NCI-H2029 (cell line): ENCODE data around the gene ACTR8.

Experiments
- DNase-seq: peaks from one replicate; lab custom pipeline; 2025; lab: John Stamatoyannopoulos, UW

ACTR8 gene

DNA sequence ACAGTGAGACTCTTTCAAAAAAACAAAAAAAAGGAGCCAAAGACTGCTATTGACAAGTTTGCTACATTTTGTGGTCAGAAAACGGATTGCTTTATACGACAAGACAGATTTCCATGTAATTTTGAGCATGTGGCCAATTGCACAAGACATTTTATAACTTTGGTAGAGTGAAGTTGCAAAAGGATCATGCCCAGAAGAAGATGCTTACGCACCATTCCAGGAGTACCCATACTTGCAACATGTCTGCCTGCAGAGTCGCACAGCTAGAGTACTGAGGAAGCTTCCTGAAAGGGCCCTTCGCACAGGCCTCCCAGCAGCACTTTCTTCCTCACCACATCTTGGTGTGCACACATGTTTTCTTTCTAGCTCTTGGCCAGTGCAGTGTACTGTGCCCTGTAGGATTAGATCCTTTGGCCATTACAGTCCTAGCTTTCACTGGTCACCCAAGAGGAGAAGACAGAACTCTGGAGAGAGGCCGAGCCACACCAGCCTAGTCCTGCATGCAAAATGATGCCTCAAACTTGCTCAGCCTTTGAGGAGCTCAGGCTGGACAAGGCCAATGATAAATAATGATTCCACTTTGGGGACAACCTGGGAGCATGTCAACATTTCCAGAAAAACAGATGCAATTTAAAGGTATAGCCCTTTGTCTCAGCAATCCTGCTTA lies 47.4 kb downstream of the ACTR8 start:
- no peak for DNase-seq

DNA sequence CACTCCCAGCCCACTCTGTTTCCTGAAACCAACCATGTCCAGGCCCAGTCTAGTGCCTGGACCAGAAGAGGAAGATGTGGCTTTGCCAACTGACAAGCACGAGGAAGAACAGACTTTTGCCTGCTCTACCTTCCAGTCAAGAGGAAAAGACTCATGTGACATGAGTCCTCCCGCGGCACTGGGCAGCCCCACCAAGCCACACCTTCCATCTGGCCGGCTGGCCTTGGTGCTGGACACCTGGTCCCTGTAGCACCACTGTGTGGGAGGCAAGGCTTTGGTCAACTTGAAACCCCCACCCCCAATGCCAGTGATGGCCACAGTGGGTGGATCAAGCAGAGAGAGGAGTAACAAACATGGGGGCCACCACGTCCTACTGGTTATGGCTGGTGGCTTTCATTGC lies 48.3 kb downstream of the ACTR8 start:
- DNase-seq: no peak

DNA sequence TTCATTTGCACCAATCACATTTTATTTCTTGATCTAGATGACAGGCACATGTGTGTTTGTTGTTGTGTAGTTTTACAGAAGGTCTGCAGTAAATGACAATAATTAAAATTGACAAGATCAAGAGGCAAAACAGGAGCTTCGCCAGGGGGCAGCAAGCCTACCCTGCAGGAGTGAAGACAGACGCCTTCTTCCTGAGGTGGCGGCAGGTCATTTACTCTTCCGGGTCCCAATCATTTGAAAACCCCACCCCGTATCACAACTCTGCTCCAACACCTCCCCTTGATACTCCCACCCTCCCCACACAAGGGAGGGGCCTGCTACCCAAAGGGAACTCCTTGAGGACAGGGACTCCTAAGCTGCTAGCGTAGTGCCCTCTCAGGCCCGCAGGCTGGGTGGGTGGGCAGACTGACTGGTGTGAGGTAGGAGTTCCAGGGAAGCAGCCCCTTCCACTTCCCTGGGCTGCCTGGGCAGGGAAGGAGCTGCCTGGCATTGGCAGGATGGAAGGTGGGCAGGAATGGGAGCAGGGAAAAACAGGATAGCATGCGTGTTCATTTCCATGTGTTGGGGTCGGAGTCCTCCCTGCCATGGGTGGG lies 48.8 kb downstream of the ACTR8 start:
- DNase-seq: no peak

DNA sequence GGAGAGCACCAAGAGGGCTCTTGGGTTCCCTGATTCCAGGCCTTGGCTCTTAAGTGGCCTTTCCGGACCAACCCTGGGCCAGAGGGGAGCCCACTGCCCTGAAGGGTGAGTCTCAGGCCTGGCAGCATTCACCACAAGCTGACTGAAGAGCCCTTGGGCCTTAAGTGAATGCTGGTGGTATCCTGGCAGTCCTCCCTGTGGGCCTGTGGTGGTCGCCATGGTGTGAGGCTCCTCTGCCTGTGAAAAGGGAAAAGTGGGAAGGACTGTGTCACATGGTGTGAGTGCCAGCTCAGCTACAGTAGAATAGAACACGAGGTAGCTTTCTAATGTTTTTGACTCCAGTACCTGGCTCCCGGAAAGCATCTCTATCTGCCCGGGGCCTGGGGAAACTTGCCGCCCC lies 51.0 kb downstream of the ACTR8 start:
- DNase-seq: no peak

DNA sequence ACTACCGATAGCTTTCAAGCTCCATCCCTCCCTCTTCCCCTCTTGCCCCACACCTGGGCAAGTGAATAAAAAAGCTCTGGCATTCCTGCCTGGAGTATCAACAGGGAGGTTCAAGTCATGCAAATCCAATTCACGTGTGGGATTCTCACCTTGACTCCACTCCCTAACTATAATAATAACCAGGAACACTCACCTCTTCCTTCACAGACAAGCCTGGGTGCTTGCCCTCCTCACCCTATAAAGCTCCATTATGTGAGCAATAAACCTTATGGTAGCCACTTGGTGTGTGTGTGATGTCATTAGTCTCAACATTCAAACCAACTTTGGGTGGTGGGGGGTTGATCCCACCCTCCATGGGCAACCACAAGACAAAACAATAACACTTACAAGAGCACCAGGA lies 52.3 kb downstream of the ACTR8 start:
- no peak for DNase-seq

DNA sequence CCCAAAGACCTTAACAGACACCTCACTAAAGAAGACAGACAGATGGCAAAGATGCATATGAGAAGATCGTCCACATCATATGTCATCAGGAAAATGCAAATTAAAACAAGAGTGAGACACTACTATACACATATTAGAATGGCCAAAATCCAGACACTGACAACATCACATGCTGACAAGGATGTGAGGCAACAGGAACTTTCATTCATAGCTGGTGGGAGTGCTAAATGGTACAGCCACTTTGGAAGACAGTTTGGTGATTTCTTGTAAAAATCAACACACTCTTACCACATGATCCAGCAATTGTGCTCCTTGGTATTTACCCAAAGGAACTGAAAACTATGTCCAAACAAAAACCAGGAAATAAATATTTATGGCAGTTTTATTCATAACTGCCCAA lies 53.4 kb downstream of the ACTR8 start:
- DNase-seq: no peak

DNA sequence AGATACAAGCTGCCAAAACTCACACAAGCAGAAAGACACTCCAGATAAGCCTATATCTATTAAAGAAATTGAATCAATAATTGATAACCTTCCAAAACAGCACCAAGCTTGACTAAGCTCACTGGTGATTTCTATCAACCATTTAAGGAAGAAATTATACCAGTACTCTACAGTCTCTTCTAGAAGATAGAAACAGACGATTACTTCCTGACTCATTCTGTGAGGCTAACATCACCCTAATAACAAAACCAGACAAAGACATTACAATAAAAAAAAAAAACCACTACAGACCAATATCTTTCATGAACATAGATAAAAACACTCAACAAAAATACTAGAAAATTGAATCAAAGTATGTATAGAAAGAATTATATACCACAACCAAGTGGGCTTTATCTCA lies 55.9 kb downstream of the ACTR8 start:
- no peak for DNase-seq

DNA sequence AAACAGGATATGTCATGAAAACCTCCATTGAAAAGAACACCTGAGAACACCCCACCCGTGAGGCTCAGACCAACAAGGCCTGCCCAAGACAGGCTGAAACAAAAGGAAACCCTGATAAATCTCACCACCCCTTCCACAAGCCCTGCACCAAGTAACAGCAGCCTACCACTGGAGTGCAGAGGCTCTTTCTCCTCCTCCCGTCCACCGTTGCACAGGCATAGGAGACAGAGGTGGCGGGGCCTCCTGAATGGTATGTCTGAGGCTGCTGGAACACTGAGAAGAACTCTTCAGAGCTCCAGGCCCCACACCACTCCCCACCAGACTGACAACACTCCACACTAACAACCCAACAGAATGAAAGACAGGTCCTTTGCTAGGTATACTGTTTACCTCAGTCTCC lies 57.2 kb downstream of the ACTR8 start:
- no peak for DNase-seq

DNA sequence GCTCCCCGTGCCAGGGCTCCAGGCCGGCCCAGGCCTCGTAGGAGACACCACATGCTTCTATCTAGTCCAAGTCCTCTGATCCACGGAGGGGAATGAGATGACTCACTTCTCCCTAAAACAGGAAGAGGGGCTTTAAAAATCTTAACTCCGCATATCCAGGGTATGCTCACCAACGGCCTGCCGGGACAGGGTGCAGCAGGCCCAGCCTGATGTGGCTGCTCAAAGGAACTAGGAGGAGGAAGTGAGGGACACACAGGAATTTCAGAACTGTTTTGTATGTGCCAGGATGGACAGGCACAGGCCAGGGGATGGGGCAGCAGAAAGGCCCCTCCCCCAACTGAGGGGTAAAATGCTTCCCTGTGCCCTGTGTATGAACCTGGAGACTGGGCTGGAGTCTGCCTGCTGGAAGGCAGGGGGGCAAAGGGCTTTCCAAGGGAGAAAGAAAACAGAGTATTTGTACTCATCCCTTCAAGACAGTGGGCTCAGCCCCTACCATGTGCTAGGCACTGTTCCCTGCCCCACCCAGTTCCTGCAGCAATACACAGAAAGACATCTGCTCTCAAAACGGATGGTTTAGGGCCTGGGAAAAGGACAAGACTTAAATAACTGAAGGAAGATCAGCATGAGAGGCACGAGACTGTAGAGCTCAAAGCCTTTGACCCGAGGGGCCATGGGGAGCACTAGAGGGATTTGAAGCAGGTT lies 57.8 kb downstream of the ACTR8 start:
- DNase-seq: no peak

DNA sequence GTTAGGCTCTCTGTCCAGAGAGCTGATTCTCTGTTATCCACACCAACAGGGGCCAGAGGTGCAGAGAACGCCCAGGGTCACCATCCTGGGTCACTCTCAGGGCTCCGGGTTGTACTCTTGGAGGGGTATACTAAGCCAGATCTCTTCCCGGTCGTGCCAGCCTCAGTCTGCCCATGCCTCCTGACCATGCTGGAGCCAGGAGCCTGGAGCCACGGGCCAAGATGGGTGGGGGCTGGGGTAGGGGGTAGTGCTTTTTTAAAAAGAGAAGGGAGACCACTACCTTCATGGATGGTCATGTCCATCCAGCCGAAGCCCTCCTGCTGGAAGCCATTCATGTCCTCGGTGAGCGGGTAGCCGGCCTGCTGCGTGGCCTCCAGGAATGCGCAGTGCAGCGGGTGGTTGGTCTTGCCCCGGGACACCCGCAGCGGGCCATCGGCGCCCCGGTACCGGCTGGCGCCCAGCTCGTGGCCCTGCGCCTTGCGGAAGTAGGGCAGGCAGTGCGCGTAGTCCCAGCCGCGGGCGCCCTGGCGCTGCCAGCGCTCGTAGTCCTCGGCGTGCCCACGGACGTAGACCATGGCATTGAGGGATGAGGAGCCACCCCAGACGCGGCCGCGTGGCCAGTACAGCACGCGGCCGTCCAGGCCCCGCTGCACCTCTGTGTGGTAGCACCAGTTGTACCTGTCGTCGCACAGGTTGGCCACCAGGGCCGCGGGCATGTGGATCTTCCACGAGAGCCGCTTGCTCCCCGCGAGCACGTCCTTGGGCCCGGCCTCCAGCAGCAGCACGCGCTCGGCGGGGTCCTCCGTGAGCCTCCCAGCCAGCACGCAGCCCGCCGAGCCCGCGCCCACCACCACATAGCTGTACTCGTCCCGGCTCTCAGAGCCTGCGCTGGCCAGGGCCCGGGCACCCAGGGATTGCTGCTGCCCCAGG lies 58.7 kb downstream of the ACTR8 start:
- no peak for DNase-seq

DNA sequence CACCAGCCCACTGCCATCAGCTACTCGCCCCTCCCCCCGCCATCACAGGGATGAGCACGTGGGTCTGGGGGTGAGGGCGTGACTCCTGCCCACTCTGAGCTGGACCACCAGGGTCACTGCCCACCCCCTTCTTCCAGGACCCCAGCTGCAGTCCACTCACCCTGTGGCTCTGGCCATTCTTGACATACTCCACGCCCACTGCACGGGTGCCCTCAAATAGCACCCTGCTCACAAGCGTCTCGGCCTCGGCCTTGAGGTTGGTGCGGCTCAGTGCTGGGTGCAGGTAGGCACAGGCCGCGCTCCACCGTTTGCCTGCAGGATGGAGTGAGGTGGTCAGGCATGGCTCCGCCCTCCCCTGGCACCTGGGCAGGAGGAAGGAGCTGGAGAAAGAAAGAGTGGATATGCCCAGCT lies 59.6 kb downstream of the ACTR8 start:
- no peak for DNase-seq

DNA sequence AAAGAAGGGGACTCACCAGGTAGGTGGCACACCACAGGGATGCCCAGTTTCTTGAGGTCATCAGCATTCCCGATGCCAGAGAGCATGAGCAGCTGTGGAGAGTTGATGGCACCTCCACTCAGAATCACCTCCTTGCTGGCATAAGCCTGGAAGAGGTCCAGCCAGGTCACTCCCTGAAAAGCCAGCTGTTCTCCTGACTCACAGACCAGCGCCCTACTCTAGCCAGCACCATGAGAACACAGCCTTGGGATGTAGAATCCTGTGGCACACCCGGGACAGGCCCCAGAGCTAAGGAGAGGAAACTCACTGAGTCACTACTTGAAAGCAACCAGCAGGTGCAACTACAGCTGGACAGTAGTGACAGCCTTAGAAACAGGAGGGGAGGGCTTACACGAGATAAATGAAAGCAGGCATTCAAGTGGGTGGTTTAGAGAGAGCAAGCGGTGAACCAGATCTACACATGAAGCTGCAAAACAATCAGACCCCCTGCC lies 60.3 kb downstream of the ACTR8 start:
- peak; percentile 27 for DNase-seq

DNA sequence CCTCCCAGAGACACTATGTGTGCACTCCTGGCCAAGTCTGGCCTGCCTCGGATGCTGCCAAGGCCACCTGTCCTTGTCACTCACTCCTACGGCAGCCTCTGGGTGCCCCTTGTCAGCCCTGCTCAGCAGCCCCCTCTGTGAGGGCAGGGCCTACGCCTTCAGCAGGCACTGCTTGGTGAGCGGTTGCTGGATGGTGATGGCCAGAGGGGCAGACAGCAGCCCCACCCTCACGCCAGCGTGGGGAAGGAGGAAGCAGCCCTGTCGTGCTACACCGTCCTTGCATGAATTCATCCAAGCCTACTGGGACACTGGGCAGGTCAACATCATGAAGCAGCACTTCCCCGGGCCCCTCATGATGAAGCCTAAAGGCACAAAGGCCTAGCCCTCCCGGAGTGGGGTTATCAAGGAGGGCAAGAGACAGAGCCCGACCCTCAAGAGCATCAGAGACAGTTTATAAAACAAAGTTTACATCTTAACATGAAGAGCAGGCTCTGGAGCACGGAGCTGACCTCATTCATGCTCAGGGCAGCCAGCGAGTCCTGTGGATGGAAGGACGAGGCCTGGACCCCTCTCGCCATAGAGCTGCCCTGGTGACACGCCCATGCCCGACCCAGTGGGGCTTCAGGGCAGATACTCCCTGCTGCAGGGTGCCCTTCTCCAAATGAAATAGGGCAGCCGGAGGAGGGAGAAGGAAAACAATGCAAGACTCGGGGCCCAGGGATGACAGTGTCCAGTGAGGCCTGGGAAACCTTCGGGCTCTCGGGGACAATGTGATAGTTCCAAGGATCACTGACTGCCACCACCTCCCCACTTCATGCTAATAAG lies 61.0 kb downstream of the ACTR8 start:
- DNase-seq: no peak

DNA sequence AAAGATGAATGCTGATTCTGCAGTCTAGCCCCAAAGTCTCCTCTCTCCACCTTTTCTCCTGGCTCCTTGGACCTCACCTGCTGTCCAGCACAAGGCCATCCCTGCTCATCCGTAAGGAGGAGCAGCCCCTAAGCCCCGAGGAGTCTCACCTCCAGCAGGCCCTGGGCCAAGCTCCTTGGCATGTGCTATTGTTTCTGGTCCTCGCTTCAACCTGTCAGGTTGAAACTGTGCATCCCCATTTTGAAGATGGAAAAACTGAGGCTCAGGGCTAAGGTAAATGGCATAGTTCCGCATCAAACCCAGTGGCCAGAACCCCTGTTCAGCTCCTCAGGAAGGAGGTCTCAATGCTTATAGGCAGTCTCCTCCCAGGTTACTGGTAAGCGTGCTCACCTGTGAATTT lies 61.9 kb downstream of the ACTR8 start:
- no peak for DNase-seq

DNA sequence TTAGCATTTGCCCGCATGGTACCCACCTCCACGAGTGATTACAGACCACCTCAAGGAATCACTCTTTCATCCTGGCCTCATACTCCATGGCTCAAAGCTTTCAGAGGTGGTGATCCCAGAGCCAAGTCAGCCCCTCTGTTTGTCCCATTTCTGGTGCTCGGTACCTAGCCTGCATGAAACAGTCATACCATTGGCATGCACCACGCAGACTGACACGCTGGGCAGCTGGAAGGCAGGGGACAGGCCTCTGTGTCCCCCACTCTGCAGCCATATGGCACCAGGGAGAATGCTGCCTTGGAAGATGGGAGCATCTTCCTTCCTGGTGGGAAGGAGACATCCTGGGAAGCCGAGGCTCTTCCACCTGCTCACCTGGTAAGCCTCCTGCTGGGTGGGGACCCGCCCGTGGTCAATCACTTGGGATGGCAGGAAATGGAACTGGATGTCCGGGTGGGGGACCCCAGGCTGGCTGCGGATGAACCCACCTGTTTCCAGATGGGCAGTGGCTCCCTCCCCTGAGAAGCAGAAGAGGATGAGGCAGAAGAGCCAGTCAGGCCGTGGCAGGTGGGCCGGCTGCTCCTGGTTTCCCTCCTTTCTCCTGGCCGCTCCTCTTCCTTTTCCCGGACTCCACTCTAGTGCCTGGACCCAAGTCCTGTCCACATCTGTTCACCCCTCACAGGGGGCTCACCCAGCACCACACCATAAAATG lies 62.6 kb downstream of the ACTR8 start:
- no peak for DNase-seq

DNA sequence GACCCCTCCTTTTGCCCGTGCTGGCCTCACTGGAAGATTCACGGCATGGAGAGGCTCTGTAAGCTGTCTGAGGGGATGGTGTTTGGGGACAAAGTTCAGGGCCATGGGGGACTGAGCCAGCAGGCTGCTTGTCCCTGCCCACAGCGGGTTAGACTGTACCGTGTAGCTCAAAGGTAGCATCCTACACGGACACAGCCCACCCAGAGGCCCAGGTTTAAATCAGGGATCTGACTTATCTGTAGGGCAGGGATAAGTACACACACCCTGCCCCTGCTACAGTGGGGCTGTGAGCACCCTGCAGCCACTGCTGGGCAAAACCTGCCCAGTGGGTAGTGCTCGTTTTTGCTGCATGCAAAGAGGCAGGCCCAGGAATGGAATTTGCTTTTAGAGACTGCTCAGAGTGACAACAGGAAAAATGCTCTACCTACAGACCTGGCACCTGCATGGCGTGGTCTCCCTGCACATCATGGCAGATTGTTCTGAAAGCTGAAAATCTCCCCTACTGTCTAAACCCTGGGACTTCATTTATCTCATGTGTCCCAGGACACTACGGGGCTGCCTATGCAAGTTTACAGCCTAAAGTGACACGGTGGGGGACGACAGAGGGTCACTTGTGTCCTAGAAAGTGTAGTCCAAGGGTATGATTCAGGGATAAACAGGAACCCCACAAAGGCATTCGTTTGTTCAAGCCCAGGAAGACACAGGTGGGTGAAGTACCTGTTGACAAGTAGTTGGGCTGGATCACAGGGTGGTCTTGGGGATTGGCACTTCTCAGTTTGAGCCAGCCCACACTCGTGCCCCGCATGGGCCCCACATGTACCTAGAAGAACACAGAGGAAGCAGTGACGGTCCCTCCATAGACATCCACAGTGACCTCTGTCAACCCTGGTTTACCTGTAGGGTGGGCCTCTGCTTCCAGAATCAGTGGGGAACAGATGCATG lies 63.5 kb downstream of the ACTR8 start:
- DNase-seq: no peak

DNA sequence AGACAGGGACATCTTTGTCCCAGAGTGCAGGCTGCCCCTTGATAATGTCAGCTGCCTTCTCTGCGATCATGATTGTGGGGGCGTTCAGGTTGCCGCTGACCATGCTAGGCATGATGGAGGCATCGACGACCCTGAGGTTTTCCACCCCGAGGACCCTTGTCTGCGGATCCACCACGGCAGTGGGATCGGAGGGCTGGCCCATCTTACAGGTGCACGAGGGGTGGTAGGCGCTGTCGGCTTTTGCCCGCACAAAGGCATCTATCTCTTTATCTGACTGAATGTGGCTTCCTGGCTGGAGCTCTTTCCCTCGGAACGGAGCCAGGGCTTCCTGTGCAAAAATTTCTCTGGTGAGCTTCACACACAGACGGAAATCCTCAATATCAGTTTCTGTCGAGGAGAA lies 64.1 kb downstream of the ACTR8 start:
- DNase-seq: no peak

DNA sequence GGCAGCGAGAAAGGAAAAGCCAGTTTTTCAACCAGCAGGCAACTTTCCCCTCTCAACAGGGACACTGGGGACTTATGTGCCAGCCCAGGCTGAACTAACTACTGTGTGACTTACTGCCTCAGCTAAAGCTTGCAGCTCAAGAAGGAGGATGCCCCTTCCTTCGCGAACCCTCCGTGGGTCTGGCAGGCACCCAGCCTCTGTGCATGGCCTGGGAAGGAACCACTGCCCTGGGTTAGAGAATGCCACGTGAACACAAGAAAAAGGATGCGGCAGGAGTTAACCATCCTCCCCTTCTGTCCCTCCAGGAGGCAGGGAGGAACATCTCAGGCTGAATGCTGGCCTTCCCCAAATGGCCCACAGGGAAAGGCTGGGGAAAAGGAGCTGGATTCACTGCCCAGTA lies 64.7 kb downstream of the ACTR8 start:
- no peak for DNase-seq
